Activated CD8-positive, alpha-beta T cell treated with anti-CD3 and anti-CD28 coated beads for 36 hours (primary cell): ENCODE results near the gene LPIN3. TPM values are rescaled to one million over a fixed set of nuclear protein-coding genes. Genes with fewer than 3 reads are reported as not detected.

Source experiments
- ATAC-seq: fragments of 200-7000 bp; cut with Tn5 transposase; one replicate; pipeline ENCODE4 v1.10.0; 2021; ENCODE audit warnings: mild to moderate bottlenecking, moderate library complexity
- CTCF ChIA-PET: fragments of 350-600 bp; sonication (Branson Sonifier 250); formaldehyde crosslinking; loops from one replicate; lab custom pipeline; 2021; ENCODE audit warnings: antibody characterized with exemption; lab: Charles Lee
- POLR2A ChIA-PET: fragments of 350-600 bp; sonication (Branson Sonifier 250); formaldehyde crosslinking; loops from one replicate; lab custom pipeline; 2021; ENCODE audit warnings: antibody characterized with exemption; lab: Charles Lee
- DNase-seq: peaks from one replicate; pipeline ENCODE4 v3.0.0-alpha.2; 2020
- H3K27ac Mint-ChIP-seq: one replicate; pipeline ENCODE4 v1.8.0; 2021; ENCODE audit warnings: mild to moderate bottlenecking, mixed read lengths
- H3K27me3 Mint-ChIP-seq: one replicate; pipeline ENCODE4 v1.8.0; 2021; ENCODE audit warnings: mixed read lengths
- H3K36me3 Mint-ChIP-seq: one replicate; pipeline ENCODE4 v1.8.0; 2021; ENCODE audit warnings: low read depth, mixed read lengths
- H3K4me1 Mint-ChIP-seq: one replicate; pipeline ENCODE4 v1.8.0; 2021; ENCODE audit warnings: low read depth, mixed read lengths
- H3K4me3 Mint-ChIP-seq: one replicate; pipeline ENCODE4 v1.8.0; 2021; ENCODE audit warnings: mild to moderate bottlenecking, moderate library complexity, mixed read lengths
- H3K9me3 Mint-ChIP-seq: one replicate; pipeline ENCODE4 v1.8.0; 2021; ENCODE audit warnings: mixed read lengths
- intact Hi-C: fragments of 100-400 bp; cut with micrococcal nuclease; formaldehyde crosslinking; loops from one replicate; pipeline ENCODE4 v1.10.0; 2022
- total RNA-seq, 2 experiments: library from RNA; stranded (reverse); gene quantifications; one replicate each; pipeline ENCODE4 v1.2.3, GENCODE V29; 2021
- TF ChIP-seq, protein P1 (sequence below): fragments of 200-600 bp; IDR thresholded peaks from one replicate; pipeline ENCODE4 v1.8.0; 2022; ENCODE audit warnings: antibody characterized with exemption, mild to moderate bottlenecking

LPIN3 gene
- total RNA-seq, 2 experiments from 2014 or later, result 0.86 to 0.87 TPM

DNA sequence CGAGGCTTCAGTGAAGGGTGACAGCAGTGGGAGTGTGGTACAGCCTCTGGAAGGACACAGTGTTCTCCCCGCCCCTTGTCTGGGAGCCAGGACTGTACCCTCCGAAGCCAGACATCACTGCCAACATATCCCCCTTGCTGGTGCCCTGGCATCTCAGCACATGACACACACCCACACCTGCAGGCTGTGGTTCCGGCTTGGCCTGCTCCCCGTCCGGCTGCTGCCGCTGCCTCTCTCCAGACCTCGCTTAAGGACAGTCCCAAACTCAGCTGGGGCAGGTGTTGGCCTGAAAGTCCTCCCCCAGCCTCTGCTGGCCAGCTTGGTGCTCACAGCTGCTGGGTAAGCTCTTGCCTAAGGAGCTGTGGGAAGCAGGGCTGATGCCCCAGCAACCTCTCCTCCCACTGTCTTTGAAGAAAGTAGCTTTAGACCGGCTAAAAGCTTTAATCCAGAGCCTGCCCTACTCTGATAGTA is 19.0 kb downstream of the LPIN3 start:
- Mint-ChIP-seq H3K4me3 (no peak overlapping the region), H3K4me1 (no peaks in the 10 kb centered on the region), H3K27ac (no peak overlapping the region), H3K36me3 (no peaks in the 10 kb centered on the region), H3K9me3 (no peaks in the 10 kb centered on the region), H3K27me3 (no peaks in the 10 kb centered on the region)
- DNase-seq, result no peak
- TF ChIP-seq, protein P1, sequence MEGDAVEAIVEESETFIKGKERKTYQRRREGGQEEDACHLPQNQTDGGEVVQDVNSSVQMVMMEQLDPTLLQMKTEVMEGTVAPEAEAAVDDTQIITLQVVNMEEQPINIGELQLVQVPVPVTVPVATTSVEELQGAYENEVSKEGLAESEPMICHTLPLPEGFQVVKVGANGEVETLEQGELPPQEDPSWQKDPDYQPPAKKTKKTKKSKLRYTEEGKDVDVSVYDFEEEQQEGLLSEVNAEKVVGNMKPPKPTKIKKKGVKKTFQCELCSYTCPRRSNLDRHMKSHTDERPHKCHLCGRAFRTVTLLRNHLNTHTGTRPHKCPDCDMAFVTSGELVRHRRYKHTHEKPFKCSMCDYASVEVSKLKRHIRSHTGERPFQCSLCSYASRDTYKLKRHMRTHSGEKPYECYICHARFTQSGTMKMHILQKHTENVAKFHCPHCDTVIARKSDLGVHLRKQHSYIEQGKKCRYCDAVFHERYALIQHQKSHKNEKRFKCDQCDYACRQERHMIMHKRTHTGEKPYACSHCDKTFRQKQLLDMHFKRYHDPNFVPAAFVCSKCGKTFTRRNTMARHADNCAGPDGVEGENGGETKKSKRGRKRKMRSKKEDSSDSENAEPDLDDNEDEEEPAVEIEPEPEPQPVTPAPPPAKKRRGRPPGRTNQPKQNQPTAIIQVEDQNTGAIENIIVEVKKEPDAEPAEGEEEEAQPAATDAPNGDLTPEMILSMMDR, result no peak
- ChIA-PET CTCF (no interaction called here), POLR2A (interaction anchor here (0.5 kb wide), 1 partner anchor 272 kb away, joined by 3 read pairs; no protein-coding TSS in a partner anchor)
- intact Hi-C loops, result no loop called here
- ATAC-seq, result no peak

DNA sequence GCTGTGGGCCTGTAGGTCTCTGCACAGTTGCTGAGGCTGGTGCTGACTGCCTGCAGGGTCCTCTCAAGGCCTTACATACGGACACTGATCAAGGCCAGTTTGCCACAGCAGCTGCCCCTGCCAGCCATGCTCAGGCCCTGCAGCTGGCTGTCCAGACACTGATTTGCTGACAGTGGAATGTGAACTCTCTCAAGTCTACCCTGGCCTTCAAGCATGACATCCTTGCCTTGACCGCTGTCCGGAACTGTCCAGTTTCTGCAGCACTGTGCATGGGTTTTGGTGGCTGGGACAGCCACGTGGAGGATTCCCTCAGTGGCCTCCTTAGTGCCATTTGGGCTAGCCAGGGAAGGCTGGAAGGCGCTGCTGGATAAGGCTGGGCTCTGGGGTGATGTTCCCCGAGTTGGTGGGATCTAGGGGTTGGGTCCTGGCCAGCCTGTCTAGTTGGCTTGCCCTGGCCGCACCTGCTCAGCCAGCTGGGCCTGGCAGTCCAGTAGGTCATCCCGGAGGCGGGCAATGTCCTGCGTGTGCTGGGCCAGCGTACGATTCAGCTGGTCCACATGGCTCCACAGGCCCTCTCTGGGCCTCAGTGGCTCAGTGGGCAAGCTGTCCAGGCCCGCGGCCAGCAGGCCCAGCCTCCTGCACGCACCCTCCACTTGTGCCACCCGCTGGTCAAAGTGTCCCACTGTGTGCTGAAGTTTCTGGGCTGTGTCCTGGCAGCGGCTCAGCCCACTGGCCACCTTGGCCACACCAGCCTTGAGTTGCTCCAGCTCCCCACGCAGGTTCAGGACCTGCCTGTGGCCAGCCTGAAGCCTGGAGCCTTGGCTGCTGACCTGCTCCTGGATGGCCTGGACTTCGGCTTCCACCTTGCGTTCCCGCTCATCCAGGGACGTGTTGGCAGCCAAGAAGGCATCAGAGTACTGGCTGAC is 20.5 kb downstream of the LPIN3 start:
- no peaks in the 10 kb centered on the region for H3K9me3 Mint-ChIP-seq

DNA sequence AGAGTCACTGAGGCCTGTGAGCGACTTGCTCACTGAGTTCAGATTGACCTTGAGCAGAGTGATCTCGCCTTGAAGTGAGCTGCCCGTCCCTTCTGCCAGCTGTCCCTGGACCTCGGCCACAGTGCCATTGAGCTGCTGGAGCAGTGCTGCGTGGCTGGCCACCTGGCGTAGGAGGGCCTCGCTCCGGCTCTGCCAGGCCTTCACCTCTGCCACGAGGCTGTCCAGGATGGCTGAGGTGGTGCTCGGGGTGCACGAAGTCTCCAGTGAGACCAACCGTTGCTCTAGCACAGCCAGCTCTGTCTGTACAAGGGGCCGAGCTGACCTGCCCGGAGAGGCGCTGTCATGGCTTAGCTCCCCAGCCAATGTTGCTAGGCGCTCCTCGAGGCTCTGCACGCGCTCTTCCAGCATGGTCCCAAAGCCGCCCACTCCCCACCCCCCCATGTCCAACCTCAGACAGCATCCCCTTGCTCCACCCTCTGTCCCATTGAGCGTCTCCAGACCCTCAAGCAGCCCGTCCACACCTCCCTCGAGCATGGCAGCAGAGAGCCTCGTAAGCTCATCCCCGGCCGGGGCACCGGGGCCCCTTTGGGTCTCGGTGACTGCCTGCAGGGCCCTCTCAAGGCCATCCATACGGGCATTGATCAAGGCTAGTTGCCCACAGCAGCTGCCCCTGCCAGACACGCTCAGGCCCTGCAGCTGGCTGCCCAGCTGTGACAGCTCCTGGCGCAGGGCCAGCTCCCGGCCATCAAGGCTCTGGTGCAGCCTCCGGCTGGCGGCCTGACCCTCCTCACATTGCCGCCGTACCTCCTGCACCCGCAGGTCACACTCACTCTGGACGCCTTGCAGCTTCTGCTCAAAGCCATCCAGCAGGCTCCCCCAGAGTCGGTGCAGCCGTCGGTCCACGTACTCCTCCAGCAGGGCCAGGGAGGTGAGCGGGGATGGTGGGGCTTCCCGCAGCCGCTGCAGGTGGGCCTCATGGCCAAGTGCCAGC is 21.4 kb downstream of the LPIN3 start:
- H3K4me3 Mint-ChIP-seq, result no peak overlapping the region
- no peaks in the 10 kb centered on the region for H3K9me3 Mint-ChIP-seq
- ATAC-seq, result no peak
- H3K27me3 Mint-ChIP-seq, result peaks cover 12% of the 10 kb centered on the region
- H3K36me3 Mint-ChIP-seq, result no peaks in the 10 kb centered on the region
- TF ChIP-seq, protein P1, result no peak
- CTCF ChIA-PET, result no interaction called here
- no peaks in the 10 kb centered on the region for H3K4me1 Mint-ChIP-seq
- H3K27ac Mint-ChIP-seq, result no peak overlapping the region
- intact Hi-C loops, result no loop called here
- no peak for DNase-seq
- POLR2A ChIA-PET, result no interaction called here

More for the DNA sequence above, 20.5 kb downstream of the LPIN3 start:
- intact Hi-C loops, result no loop called here
- ATAC-seq, result no peak
- Mint-ChIP-seq H3K4me3 (no peak overlapping the region), H3K36me3 (no peaks in the 10 kb centered on the region), H3K4me1 (no peaks in the 10 kb centered on the region), H3K27me3 (peaks cover 11% of the 10 kb centered on the region), H3K27ac (no peak overlapping the region)
- CTCF ChIA-PET, result no interaction called here
- DNase-seq, result no peak
- TF ChIP-seq, protein P1, result no peak
- POLR2A ChIA-PET, result no interaction called here

DNA sequence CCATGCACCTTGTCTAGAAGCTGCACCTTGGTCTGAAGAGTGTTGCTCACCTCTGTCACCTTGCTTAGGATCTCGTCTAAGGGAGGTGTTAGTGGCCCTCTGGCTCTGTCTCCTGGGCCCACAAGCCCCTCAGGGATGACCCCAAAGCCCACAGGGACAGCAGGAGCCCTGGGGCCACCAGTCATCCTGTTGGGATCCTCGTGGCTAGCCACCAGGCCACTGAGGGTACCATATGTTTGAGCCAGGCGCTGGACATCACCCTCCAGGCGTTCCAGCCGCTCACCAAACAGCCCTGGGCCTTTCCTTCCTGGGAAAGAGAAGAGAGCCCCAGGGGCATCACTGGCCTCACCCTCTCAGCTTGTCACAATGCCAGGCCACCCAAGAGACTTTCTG is 22.1 kb downstream of the LPIN3 start:
- peaks cover 2% of the 10 kb centered on the region for H3K4me1 Mint-ChIP-seq
- CTCF ChIA-PET, result no interaction called here
- H3K36me3 Mint-ChIP-seq, result no peaks in the 10 kb centered on the region
- peaks cover 19% of the 10 kb centered on the region for H3K27me3 Mint-ChIP-seq
- H3K27ac Mint-ChIP-seq, result no peak overlapping the region
- POLR2A ChIA-PET, result no interaction called here
- ATAC-seq (no peak), DNase-seq (no peak)
- TF ChIP-seq, protein P1, result no peak
- intact Hi-C loops, result no loop called here
- H3K4me3 Mint-ChIP-seq, result no peak overlapping the region
- H3K9me3 Mint-ChIP-seq, result no peaks in the 10 kb centered on the region
